Thoracic aorta (tissue), 2 donors: ENCODE measurements around the gene XIST. TPM values are rescaled to one million over a fixed set of nuclear protein-coding genes. Genes with fewer than 3 reads are reported as not detected.
"Not testable (repeated sequence)": the region's sequence is repeated elsewhere in the genome, so short reads cannot be mapped to it uniquely, and the experiment has no call there.

ENCODE experiments used
- ATAC-seq: fragments of 150-250 bp; one replicate; pipeline ENCODE4 v1.8.0; 2017; ENCODE audit warnings: low read depth; ENCODE audit not compliant: insufficient number of reproducible peaks, low FRiP score
- DNase-seq: peaks from one replicate; pipeline ENCODE4 v3.0.0-alpha.2; 2020; ENCODE audit warnings: low spot score
- H3K27ac ChIP-seq, 2 donors: fragments of 200-600 bp; sonication (generic); 1 replicate in 1 of 2; 2 replicates in 1 of 2; pipeline ENCODE4 v1.5.1; 2016; ENCODE audit warnings: mild to moderate bottlenecking in 2 of 2, moderate library complexity in 2 of 2
- H3K27me3 ChIP-seq: fragments of 200-600 bp; sonication (generic); replicated peaks from 2 replicates; pipeline ENCODE4 v1.6.0; 2016; ENCODE audit warnings: mild to moderate bottlenecking; ENCODE audit not compliant: insufficient read depth
- H3K36me3 ChIP-seq: fragments of 200-600 bp; sonication (generic); one replicate; pipeline ENCODE4 v1.5.1; 2016
- H3K4me1 ChIP-seq, 2 donors: fragments of 200-600 bp; sonication (generic); 1 replicate in 1 of 2; 2 replicates in 1 of 2; pipeline versions ENCODE4 v1.5.1 to v1.6.0; 2016; ENCODE audit warnings: low read depth in 2 of 2, mild to moderate bottlenecking in 1 of 2; ENCODE audit not compliant: control insufficient read depth in 1 of 2
- H3K4me3 ChIP-seq: fragments of 200-600 bp; sonication (generic); 2 replicates; pipeline ENCODE4 v1.5.1; 2016; ENCODE audit warnings: mild to moderate bottlenecking
- H3K9me3 ChIP-seq: fragments of 200-600 bp; sonication (generic); 2 replicates; pipeline ENCODE4 v1.5.1; 2016
- CTCF ChIP-seq: fragments of 200-600 bp; sonication (generic); IDR thresholded peaks from one replicate; pipeline ENCODE4 v1.5.1; 2019; ENCODE audit warnings: antibody characterized with exemption
- total RNA-seq, 2 donors: library from RNA; depleted of rRNA; stranded (reverse); fragments of >200 nt; gene quantifications; one replicate each; pipeline versions ENCODE4 v1.1.0 to v1.2.3, GENCODE V29; 2016

The XIST gene
- total RNA-seq = under 1 TPM in 1 of 2 donors, not detected in 1; 0.42 TPM

GRCh38 chrX:73852467-73852866 is at the start of gene XIST:
XIST (minus strand) TSS chrX:73852714.
- no peak within 1 kb of the TSS for H3K4me3 ChIP-seq
- ATAC-seq (no peak), DNase-seq (no peak)
- H3K36me3 ChIP-seq = no peaks in the 10 kb centered on the region
- H3K27me3 ChIP-seq = no peaks in the 10 kb centered on the region
- no peaks in the 10 kb centered on the region for H3K9me3 ChIP-seq
- no peaks in the 10 kb centered on the region for H3K4me1 ChIP-seq
- no peak for TF ChIP-seq CTCF
- H3K27ac ChIP-seq = no peak within 1 kb of the TSS

- H3K27me3 ChIP-seq, H3K9me3 ChIP-seq, H3K4me1 ChIP-seq, DNase-seq, H3K27ac ChIP-seq, H3K36me3 ChIP-seq, ATAC-seq, H3K4me3 ChIP-seq: not testable (repeated sequence)
Observed at GRCh38 chrX:73898315-73898714, 45.8 kb upstream of the XIST start.

- not testable (repeated sequence) for ATAC-seq, DNase-seq, H3K4me1 ChIP-seq, H3K27ac ChIP-seq, H3K27me3 ChIP-seq, H3K9me3 ChIP-seq, H3K4me3 ChIP-seq, H3K36me3 ChIP-seq
Observed at GRCh38 chrX:73892515-73893090, 40.1 kb upstream of the XIST start.

- not testable (repeated sequence) for H3K4me3 ChIP-seq, H3K27me3 ChIP-seq, ATAC-seq, H3K27ac ChIP-seq, H3K4me1 ChIP-seq, H3K36me3 ChIP-seq, H3K9me3 ChIP-seq, DNase-seq
Observed at GRCh38 chrX:73882260-73882659, 29.7 kb upstream of the XIST start.

GRCh38 chrX:73877687-73878086 is 25.2 kb upstream of the XIST start:
- Histone ChIP-seq H3K27ac (no peak overlapping the region), H3K36me3 (no peaks in the 10 kb centered on the region), H3K4me1 (no peaks in the 10 kb centered on the region), H3K27me3 (no peaks in the 10 kb centered on the region), H3K9me3 (no peaks in the 10 kb centered on the region), H3K4me3 (no peak overlapping the region)
- no peak for DNase-seq
- TF ChIP-seq CTCF = no peak
- no peak for ATAC-seq

- no peak for TF ChIP-seq CTCF
- no peak overlapping the region for H3K4me3 ChIP-seq
- H3K27ac ChIP-seq = no peak overlapping the region
- no peak for DNase-seq
- no peaks in the 10 kb centered on the region for H3K36me3 ChIP-seq
- ATAC-seq = no peak
- no peaks in the 10 kb centered on the region for H3K27me3 ChIP-seq
- H3K4me1 ChIP-seq = no peaks in the 10 kb centered on the region
- no peaks in the 10 kb centered on the region for H3K9me3 ChIP-seq
Observed at GRCh38 chrX:73876911-73877310, 24.4 kb upstream of the XIST start.

- Histone ChIP-seq H3K4me1 (no peaks in the 10 kb centered on the region), H3K4me3 (no peak overlapping the region), H3K27me3 (no peaks in the 10 kb centered on the region), H3K27ac (no peak overlapping the region), H3K9me3 (no peaks in the 10 kb centered on the region), H3K36me3 (no peaks in the 10 kb centered on the region)
- ATAC-seq (no peak), DNase-seq (no peak)
- no peak for TF ChIP-seq CTCF
Observed at GRCh38 chrX:73868916-73869315, 16.4 kb upstream of the XIST start.
